Epithelial cell of prostate (primary cell): Measurements from ENCODE around the gene NTRK2.
A peak's percentile ranks its signal among the peaks of the same experiment; 100 is the strongest.

Source experiments
- DNase-seq: peaks from one replicate; pipeline ENCODE4 v3.0.0-alpha.2; 2011; ENCODE audit warnings: low read depth, low spot score
- H3K27ac ChIP-seq: fragments of 450-650 bp; 2 replicates; pipeline ENCODE4 v1.5.1; 2017; ENCODE audit warnings: mild to moderate bottlenecking

NTRK2 gene

DNA sequence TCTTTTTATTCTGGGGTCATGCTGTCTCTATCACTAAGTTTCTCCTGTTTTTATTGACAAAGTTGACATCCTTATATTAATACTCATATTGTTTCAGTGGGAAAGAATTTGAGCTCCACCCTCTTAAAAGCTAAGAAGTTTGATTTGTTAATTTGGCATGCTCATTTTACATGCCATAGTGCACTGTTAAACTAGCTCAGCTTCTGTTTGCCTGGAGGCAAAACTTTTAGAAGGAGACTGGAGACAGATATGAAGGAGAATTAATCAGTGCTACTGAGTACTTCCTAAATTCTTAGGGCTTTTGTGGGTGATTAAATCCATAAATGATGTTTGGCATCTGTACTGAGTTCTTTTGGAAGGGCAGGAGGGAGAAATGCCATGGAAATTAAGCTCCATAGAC, 138.9 kb downstream of the NTRK2 start:
- DNase-seq: no peak
- no peak overlapping the region for H3K27ac ChIP-seq

DNA sequence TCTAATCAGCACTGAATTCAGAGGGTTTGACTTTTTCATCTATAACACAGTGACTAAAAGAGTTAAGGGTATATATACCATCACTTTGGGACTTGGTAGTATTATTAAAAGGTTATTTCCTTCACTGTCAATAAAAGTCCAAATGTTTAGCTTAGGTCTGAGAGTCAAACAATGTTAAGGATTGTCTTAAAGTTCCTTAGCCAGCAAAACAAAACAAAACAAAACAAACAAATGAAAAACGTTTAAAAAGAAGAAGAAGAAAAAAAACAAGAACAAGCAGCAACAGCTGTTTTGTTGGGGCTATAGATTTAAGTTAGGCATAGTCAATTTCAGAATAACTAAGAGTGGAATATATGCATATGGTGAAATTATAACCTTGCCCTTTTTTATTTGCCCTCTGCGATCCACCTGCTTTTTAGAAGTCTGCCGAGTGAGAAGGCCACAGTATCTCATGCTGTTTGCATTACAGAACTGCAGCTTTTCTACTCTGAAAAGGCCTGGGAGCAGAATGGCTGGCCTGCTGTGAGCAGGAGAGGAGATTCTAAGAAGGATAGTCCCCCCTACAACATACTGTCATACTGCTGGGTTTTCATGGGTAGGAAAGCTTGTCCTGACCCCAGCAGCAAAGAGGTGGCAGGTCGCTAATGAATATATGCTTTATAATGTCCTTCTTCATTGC, 141.7 kb downstream of the NTRK2 start:
- DNase-seq: no peak

DNA sequence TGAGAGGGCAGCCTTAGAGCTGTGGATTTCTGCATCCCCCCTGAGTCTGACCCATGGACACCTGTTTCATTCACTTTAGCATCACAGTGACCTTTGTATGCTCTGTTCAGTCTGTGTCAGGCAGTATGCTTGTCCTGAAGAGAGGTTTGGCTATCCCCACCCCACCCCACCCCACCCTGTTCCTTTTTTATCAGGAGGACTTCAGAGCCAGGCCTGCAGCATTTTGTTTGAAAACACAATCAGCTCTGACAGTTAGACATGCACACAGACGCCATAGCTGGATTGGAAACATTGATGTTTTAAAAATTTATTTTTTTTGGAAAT, 142.2 kb downstream of the NTRK2 start:
- no peak overlapping the region for H3K27ac ChIP-seq
- DNase-seq: no peak

More for the DNA sequence above, 141.7 kb downstream of the NTRK2 start:
- no peak overlapping the region for H3K27ac ChIP-seq

DNA sequence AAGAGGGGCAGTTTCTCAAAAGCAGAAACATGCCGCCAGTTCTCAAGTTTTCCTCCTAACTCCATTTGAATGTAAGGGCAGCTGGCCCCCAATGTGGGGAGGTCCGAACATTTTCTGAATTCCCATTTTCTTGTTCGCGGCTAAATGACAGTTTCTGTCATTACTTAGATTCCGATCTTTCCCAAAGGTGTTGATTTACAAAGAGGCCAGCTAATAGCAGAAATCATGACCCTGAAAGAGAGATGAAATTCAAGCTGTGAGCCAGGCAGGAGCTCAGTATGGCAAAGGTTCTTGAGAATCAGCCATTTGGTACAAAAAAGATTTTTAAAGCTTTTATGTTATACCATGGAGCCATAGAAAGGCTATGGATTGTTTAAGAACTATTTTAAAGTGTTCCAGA, 142.8 kb downstream of the NTRK2 start:
- no peak overlapping the region for H3K27ac ChIP-seq
- no peak for DNase-seq

DNA sequence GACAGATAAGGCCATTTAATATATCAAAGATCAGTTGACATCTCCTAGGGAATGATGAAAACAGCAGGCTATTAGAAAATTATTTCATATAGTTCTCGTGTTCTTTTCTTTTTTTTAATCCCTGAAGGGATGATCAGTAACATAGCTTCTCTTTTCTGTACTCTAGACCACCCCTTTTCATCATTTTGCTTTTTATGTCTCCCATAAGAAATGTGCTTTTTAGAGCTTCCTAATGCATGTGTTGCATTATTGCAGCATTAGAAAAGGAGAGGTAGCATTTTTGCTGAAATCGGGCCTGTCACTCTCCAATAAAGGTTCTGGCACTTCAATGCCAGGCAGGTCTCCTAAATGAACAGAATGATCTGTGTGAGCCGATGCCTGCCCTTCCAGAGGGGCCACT, 143.3 kb downstream of the NTRK2 start:
- DNase-seq: no peak
- H3K27ac ChIP-seq: no peak overlapping the region

DNA sequence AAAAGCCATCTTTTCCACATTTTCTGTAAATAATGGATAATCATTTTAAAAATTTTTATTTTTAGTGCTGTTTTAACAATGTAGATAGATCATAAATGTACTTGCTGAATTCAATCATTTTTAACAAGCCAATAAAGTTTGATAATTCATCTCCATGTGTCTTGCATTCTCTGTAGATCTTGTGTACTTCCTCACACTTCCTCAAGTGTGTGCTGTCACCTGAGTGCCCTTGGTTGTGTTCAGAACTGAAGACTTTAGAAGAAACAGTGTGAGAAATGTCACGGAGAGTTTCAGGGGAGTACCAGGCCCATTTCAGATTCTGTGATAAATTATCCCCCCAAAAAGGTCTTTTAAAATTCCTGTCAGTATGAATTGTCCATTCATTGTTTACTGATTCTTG, 146.0 kb downstream of the NTRK2 start:
- H3K27ac ChIP-seq: no peak overlapping the region
- DNase-seq: no peak

DNA sequence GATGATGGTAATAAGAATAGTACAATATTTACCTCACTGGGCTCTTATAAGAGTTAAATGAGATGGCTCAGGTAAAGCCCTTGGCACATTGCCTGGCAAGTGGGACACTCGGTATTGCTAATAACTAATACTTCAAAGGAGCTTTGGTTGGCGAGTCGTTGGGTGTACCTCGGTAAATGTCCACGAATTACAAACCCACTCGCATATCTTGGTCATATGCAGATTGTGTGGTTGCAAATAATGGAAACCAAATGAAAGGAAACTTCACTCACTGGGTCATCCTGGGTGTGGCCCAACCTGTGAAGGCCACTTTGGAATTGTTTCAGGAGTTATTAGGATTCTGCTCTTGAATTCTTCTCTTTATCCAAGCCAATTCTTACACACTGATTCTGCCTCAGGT, 147.5 kb downstream of the NTRK2 start:
- no peak overlapping the region for H3K27ac ChIP-seq
- DNase-seq: no peak

DNA sequence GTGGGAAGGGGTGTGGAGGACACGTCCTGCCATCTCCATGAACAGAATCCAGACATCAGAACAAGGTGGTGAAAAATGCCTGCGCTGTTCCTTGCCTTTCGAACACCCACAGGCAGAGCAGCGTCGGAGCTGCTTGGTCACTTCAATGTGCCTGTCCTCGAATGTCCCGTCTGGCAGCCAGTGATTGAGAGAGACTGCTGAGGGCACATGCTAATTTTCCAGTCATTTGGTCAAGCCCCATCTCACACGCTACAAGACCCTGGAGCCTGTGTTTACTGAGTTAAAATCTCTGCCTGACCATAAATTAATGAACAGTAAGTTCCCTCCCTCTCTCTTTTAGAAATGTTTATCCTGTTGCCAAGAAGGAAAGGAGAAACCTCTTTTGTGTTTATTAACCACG, 149.3 kb downstream of the NTRK2 start:
- no peak for DNase-seq
- H3K27ac ChIP-seq: no peak overlapping the region

DNA sequence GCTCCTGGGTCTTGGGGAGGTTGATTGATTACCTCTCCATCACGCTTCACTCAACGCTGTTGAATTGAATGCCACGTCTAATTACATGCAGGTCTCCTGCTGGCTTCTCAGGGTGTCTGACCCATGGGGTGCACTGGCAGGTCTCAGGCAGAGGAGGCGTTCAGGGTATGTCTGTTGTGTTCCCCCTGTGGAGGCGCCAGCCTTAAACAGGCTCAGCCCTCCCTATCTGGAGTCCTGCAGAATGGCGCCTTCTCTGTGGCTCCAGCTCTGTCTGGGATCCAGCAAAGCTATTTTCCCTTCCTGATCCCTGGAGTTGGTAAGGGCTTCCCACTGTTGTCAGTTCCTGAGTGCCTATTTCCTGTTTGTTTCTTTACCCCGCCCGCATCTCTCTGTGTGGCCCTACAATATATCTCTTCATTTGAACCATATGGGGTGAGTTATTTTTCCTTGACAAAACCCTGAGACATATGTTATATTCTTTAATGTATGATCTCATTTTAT, 150.0 kb downstream of the NTRK2 start:
- no peak overlapping the region for H3K27ac ChIP-seq
- DNase-seq: no peak

DNA sequence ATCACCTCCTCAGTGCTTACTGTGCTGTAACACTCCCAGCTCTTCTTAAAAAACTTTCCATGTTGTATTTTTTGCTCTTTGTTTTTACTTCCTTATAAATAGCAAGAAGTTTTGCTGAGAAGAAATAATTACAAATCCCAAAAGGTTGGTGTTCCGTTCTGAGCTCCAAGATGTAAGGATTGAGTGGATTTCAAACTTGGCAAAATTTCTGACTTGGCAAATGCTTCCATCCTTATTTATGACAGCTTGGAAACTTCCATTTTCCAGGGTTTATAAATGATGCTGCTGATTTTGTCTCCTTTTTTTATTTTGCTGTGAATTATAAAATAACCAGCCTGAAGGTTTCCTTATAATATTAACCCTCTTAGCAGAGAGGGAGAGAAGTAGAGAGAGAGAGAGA, 151.9 kb downstream of the NTRK2 start:
- no peak for DNase-seq
- H3K27ac ChIP-seq: no peak overlapping the region

DNA sequence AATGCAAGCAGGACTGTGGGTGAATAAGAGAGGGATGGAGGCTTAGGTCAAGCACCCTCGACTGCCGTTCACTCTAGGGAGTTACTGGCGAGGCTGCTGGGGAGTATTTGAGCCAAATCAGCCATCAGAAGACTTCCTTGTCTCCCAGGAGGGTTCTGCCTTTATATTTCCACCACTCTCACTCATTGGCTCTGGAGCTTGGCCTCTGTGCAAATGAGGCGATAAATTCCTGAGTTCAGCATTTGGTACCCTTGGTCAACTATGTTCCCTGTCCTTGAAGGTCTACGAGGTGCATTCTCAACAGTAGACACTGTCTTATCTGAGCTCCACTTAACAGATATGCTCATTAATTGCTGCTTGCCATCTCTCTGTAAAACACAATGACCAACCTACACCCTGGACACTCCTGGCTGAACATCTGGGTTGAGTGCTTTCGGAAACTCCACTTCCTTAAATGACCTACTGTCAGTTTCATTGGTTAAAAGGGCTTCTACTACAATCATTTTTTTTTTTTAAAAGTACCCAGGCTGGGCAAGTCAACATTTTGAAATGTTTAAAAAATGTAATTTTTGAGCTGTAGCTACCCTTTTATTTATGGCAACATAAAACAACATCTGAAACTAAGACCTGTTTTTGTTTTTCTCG, 153.2 kb downstream of the NTRK2 start:
- H3K27ac ChIP-seq: no peak overlapping the region
- no peak for DNase-seq

DNA sequence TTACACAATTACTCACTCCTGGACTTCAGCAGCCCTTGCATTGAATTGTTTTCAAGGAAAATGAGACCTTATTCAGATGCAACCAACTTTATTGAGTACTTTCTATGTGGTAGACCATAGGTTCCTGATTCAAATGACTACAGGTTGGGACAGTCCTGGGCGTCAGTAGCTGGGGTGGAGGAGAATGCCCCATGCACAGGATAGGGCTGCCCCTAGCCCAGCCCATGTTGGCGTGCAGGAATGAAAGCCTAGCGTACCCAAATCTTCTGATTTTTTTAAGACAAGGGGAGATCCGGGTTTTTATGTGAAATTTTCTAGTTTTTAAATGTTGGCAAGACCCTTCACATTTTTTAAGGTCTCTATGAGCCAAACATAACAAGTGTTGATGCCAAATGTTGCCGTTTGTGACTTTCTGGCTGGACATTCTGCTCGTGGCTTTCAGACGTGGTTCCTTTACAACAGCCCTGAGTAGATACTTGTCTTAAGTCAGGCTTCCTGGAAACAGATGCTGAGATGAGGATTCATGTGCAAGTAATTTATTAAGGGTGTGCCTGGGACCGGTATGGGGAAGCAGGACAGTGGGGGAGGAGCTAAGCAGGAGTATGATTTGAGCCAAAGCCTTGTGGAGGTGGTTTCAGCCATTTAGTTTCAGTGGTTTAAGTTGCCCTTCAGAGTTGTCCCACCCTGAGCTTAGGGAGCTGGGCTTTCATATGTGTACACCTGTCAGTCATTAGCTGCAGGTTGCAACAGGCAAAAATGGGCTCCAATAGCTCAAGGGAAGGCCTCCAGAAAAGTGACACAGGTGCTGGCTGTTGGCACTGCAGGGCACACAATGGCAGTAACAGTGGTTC, 154.1 kb downstream of the NTRK2 start:
- peak; percentile 64 for DNase-seq
- no peak overlapping the region for H3K27ac ChIP-seq

DNA sequence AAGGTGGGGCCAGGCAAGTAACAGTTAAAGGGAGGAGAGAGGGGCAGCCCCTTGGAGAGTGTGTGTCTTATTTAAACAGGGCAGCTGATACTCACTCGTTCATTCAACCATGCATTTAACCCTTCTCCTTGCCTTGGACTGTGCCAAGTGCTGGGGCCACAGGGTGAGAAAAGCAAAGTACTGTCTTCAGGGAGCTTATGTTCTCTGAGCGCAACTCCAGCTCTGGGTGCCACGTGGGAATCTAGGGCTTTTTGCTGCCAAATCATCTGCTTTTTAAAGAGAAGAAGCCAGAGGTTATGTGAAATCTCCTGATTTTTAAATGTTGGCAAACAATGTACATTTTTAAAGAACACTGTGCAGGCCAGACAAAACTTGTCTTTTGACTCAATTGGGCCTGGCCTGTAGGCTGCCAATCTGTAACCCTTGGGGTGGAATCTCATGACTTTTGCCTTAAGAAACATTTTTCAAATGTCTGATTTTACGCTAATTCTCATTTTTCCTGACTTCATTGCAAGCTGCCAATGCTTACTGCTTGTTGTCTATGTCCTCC, 157.8 kb downstream of the NTRK2 start:
- DNase-seq: no peak
- H3K27ac ChIP-seq: no peak overlapping the region

DNA sequence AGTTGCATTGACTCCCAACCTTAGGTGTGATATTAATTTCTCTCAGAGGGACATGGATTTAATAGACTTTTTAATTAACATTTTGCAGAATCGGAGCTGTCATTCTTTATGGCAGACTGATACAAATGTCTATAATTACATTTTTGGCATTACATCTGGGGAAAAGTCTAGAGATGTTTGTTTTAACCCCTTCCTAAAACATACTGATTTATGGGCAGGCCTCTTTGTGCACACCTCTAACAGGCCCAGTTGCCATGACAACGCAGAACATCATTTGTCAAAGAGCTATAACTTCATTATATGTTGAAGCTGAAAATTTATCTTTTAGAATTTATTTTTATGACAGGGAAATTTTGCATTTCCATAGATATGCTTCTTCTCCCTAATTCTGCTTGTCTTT, 158.5 kb downstream of the NTRK2 start:
- no peak for DNase-seq
- H3K27ac ChIP-seq: no peak overlapping the region

DNA sequence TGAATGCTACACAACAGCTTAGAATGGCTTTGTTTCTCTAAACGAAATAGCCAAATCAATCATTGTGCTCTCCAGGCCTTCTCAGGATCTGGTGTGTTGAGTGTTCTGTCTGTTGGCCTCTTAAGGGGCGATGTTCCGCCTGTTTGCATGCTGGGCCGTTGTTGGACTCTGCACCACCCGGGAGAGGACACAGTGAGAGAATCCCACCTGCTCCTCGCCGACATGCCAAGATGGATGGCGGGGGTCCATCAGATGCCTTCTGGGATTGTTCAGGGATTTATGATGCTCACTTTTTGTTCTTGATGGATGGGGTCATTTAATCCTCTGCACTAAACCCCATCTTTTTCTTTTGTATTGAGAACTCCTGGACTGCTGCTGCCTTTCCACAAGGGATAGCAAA, 159.9 kb downstream of the NTRK2 start:
- DNase-seq: no peak
- H3K27ac ChIP-seq: no peak overlapping the region

DNA sequence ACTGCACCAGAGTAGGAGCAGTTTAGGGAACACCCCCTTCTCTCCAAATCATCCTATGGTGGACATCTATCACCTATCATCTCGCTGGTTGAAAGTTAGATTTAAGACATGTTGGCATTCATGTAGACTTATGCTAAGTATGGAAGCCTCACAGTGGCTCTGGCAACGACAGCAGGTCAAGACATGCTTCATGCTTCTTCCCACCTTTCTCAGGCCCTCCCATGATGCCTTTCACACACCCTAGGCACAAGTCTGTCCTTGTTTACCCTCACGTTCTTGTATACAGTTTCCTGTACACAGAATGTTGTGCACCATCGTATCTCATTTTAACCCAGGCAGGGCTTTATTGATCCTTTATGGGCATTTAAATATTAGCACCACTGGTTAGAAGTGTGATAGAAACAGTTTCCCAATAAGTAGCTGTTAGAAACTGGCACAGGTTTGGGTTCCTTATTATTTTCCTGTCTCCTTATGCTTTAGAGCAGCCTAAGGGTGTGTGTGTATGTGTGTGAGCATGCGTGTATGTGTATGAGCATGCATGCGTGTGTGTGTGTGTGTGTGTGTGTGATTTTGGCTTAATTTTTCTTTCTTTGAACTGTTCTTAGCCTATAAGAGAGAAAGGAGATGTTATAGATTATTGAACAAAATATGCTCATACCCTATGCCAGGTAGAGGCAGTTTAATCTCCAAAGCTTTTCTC, 160.6 kb downstream of the NTRK2 start:
- H3K27ac ChIP-seq: no peak overlapping the region
- DNase-seq: no peak

DNA sequence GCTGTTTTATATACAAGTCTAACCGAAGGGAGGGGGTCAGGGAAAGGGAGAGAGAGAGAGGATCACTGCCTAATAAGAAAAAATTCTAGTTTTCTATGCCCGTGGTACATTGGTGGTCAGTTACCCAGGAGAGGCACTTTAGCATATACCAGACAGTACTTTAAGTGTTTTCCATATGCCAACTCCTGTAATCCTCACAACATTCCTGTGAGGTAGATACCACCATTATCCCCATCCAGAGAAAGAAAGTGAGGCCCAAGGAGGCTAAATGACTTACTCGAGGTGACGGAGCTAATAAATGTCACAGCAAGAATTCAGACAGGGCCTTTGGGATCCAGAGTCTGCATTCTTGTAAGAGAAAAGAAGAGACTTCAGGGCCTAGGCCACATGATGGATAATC, 161.8 kb downstream of the NTRK2 start:
- no peak overlapping the region for H3K27ac ChIP-seq
- no peak for DNase-seq

DNA sequence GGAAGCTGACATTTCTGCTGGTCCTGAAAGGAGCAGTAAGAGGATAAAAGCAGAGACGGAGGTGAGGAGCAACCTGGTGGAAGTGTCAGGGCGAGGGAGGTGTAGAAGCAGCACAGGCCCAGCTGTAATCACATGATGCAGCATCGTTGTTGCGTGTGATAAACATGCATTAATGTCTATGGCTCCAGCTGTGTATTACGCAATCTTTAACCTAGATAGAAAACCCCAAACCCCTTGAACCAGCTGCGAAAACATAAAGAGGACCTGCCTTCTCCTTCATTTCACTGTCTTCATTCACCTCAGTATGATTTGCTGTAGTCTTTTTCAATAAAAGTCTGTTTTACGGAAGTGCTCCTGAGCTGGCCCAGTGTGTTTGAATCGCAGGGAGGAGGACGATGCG, 162.9 kb downstream of the NTRK2 start:
- no peak for DNase-seq
- no peak overlapping the region for H3K27ac ChIP-seq

DNA sequence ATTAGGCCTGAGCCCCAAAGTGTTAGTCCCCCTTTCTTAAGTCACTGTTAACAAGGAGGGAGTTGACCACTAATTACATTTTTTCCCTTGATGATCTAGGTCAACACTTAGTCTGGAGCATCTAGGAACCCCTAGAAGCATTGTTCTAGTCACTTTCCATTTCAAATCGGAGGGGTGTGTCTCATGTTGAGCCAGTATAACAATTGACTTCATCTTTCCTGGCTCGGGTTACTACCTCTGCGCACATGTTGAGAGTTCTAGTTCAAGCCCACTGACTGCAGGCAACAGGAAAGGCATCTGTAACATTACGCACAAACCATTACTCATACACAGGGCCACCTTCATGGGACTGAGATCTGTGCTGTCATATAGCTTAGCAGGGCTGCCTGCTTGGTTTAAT, 164.9 kb downstream of the NTRK2 start:
- no peak for DNase-seq
- no peak overlapping the region for H3K27ac ChIP-seq

DNA sequence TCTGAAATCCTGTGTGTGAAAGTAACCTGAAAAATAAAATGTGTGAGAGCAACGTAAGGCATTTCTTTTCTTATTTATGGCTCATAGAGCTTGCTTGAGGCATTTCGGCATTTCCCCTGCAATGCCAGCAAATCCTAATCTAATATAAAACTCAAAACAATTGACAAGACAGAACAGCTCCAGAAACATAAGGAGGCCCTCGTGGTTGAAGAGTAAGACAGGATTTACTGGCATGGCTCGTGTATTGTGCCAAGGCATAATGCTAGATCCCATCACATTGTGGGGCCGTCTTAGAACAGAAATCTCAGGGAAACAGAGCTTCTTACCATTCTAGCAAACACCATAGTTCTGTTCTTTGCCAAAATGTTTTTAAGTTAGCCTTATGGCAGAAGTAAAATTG, 166.2 kb downstream of the NTRK2 start:
- no peak for DNase-seq
- no peak overlapping the region for H3K27ac ChIP-seq

DNA sequence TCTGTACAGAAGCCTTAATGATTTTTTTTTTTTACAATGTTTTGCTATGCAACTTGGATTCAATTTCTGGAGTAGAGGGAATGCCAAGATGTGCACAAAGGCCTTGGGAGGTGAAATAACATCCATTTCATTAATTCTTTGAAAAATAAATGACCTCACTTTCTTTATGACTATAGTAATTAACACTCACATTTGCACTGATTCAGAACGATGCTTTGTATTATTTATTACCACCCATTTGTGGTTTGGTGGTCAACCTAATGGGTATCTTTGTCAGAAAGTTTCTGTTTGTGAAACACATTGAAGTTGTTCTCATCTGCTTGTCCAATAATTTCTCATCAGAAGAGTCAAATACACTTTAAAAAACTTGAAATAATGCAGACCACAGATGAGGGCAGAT, 169.3 kb downstream of the NTRK2 start:
- no peak overlapping the region for H3K27ac ChIP-seq
- no peak for DNase-seq
